ENCODE results near the gene DCHS2. TPM values are rescaled to one million over a fixed set of nuclear protein-coding genes. Genes with fewer than 3 reads are reported as not detected.

Gene DCHS2
- total RNA-seq, 1 donor from 2014 or later, result not detected

DNA sequence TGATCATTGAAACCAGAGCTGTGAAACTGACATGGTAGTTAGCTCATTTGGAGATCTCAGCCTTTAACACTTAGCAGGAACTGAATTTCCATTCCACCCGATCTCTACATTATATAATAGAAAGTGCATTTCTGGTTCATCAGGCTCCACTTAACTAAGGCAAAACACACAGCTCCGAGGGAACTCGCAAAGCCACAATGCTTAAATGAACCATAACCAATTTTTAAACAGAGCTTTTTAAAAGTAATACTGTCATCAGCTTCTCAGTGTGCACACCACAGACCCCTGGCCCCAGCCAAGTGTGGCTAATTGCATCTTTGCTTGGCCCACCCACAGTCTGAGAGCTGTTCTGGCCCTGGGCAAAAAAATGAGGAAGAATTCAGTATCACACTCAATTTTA lies 66.1 kb downstream of the DCHS2 start:
- no peak overlapping the region for H3K4me3 Mint-ChIP-seq
- H3K27ac Mint-ChIP-seq, result no peak overlapping the region
- no peaks in the 10 kb centered on the region for H3K36me3 Mint-ChIP-seq (ENCODE audit: low read depth)
- H3K9me3 Mint-ChIP-seq, result no peaks in the 10 kb centered on the region
- intact Hi-C loops (cut with micrococcal nuclease), result no loop called here
- peaks cover 19% of the 10 kb centered on the region for H3K27me3 Mint-ChIP-seq (ENCODE audit: insufficient read depth)
- no peaks in the 10 kb centered on the region for H3K4me1 Mint-ChIP-seq (ENCODE audit: low read depth)
- DNase-seq (ENCODE audit: low spot score), result no peak

DNA sequence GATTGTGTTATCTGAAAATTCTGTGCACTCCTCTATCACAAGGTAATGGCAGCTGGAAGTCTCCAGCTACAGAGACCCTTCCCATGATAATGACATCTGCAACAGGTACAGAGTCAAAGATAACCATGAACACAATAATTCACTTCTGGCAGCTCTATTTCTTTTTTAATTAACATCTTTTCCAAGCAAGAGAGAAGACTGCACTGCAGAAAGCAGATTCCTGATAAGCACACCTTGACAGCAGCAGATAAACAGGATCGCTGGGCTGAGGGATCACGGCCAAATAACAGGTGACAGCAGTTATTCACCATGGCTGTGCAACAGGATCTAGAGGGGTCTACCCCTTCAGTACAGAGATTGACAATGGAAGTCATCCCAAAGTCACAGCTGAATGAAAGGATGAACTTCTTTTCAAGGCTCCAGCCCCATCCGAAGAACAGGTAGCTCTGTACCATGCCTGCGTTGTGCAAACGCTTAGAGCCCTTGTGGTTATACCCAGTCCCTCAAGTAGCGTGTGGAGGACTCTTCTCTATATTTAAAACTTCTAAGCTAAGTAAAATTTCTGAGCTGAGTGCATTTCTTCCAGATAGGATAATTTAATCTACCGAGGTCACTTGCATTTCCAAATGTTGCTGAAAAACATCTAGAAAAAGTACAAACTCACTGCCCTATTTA lies 66.7 kb downstream of the DCHS2 start:
- DNase-seq (ENCODE audit: low spot score), result no peak
- no peaks in the 10 kb centered on the region for H3K36me3 Mint-ChIP-seq (ENCODE audit: low read depth)
- intact Hi-C loops (cut with micrococcal nuclease), result no loop called here
- H3K27me3 Mint-ChIP-seq (ENCODE audit: insufficient read depth), result peaks cover 19% of the 10 kb centered on the region
- no peak overlapping the region for H3K4me3 Mint-ChIP-seq
- no peaks in the 10 kb centered on the region for H3K4me1 Mint-ChIP-seq (ENCODE audit: low read depth)
- H3K9me3 Mint-ChIP-seq, result no peaks in the 10 kb centered on the region
- no peak overlapping the region for H3K27ac Mint-ChIP-seq

DNA sequence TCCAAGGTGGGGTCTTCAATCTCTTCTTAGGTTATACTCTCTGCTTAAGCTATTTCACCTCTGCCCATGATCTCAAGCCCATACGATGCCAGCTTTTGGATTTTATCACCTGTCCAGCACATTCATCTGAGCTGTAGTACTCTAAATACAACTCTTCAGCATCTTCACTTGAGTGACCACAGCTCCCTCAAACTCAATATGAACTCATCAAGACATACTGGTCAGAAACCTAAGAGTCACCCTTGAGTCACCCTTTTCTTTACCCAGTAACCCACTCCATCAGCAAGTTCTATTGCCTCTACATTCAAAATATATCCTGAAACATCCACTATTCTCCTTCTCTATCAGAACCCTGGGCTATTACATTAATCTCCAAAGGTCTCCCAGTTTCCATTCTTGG lies 69.4 kb downstream of the DCHS2 start:
- no peak overlapping the region for H3K4me3 Mint-ChIP-seq
- H3K9me3 Mint-ChIP-seq, result no peaks in the 10 kb centered on the region
- no peak for DNase-seq (ENCODE audit: low spot score)
- peaks cover under 1% of the 10 kb centered on the region for H3K4me1 Mint-ChIP-seq (ENCODE audit: low read depth)
- no peak overlapping the region for H3K27ac Mint-ChIP-seq
- peaks cover 12% of the 10 kb centered on the region for H3K27me3 Mint-ChIP-seq (ENCODE audit: insufficient read depth)
- intact Hi-C loops (cut with micrococcal nuclease), result no loop called here
- H3K36me3 Mint-ChIP-seq (ENCODE audit: low read depth), result no peaks in the 10 kb centered on the region

DNA sequence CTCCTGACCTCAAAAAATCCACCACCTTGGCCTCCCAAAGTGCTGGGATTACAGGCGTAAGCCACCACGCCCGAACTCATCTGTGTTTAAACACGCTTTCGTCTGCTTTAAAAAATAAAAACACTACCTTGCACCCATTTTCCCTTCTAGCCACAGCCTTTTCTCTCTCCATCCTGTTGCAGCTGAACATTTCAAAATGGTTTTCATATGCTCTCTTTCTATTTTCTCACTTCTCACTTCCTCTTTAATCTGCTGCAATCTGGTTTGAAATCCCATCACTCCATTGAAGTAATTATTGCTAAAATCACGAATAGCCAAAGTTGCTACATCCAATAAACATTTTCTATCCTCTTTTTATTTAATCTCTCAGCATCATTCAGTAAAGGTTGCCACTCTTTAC lies 70.0 kb downstream of the DCHS2 start:
- Mint-ChIP-seq H3K36me3 (ENCODE audit: low read depth) (no peaks in the 10 kb centered on the region), H3K27me3 (ENCODE audit: insufficient read depth) (peaks cover 18% of the 10 kb centered on the region), H3K4me3 (no peak overlapping the region), H3K27ac (no peak overlapping the region), H3K4me1 (ENCODE audit: low read depth) (peaks cover 5% of the 10 kb centered on the region), H3K9me3 (no peaks in the 10 kb centered on the region)
- no peak for DNase-seq (ENCODE audit: low spot score)
- intact Hi-C loops (cut with micrococcal nuclease), result no loop called here

DNA sequence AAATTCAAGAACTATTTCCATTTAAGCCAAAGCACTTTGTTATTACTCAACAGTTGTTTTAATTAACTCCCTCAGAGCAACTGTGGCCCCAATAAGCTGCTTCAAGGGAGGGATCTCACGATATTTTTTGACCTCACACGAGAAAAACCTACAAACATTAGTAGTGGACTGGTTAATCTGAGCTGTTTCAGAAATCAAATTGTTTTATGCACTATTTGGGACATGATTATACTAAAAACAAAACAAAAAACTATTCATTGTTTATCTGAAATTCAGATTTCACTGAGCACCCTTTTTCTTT lies 74.3 kb downstream of the DCHS2 start:
- intact Hi-C loops (cut with micrococcal nuclease), result no loop called here
- no peak for DNase-seq (ENCODE audit: low spot score)
- Mint-ChIP-seq H3K4me1 (ENCODE audit: low read depth) (peaks cover 13% of the 10 kb centered on the region), H3K27ac (no peak overlapping the region), H3K9me3 (no peaks in the 10 kb centered on the region), H3K36me3 (ENCODE audit: low read depth) (no peaks in the 10 kb centered on the region), H3K27me3 (ENCODE audit: insufficient read depth) (peaks cover 32% of the 10 kb centered on the region), H3K4me3 (no peak overlapping the region)

DNA sequence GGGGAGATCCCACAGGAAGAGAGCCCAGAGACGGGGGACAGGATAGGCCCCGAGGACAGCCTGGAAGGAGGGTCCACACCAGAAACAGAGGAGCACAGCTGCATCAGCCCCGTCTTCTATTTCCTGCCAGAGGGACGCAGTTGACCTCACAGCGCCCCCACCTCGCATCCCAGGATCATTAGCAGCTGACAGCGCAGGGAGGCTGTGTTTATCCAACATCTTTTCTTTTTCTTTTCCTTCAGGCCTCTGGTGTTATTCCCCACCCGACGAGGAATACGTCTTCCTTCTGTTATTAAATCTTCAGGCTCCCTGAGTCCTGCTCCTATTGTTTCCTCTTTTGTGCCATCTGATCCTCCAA lies 75.4 kb downstream of the DCHS2 start:
- intact Hi-C loops (cut with micrococcal nuclease), result no loop called here
- Mint-ChIP-seq H3K27ac (no peak overlapping the region), H3K4me3 (peak overlapping the region; percentile 53), H3K36me3 (ENCODE audit: low read depth) (no peaks in the 10 kb centered on the region), H3K9me3 (no peaks in the 10 kb centered on the region), H3K27me3 (ENCODE audit: insufficient read depth) (peaks cover 31% of the 10 kb centered on the region), H3K4me1 (ENCODE audit: low read depth) (peaks cover 13% of the 10 kb centered on the region)
- no peak for DNase-seq (ENCODE audit: low spot score)

DNA sequence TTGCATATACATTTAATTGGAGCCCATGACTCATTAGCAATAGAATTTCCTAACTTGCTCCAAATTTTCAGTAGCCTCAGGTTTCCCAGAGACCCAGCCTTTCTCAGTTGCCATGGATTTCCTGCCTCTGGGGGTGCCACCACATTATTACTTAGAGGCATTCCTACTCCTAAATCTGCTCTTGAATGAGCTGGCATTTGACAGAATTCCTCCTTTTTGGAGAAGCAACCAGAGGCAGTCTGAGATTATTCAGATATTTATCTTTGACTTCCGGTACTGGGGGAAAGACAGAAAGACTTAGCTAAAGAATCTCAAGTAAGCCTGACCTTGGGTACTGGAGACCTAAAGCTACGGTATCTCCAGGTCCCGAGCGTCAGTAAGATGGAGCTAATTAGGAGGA lies 76.3 kb downstream of the DCHS2 start:
- no peaks in the 10 kb centered on the region for H3K9me3 Mint-ChIP-seq
- DNase-seq (ENCODE audit: low spot score), result no peak
- no peaks in the 10 kb centered on the region for H3K36me3 Mint-ChIP-seq (ENCODE audit: low read depth)
- no peak overlapping the region for H3K27ac Mint-ChIP-seq
- H3K27me3 Mint-ChIP-seq (ENCODE audit: insufficient read depth), result peaks cover 31% of the 10 kb centered on the region
- intact Hi-C loops (cut with micrococcal nuclease), result no loop called here
- peaks cover 13% of the 10 kb centered on the region for H3K4me1 Mint-ChIP-seq (ENCODE audit: low read depth)
- no peak overlapping the region for H3K4me3 Mint-ChIP-seq

DNA sequence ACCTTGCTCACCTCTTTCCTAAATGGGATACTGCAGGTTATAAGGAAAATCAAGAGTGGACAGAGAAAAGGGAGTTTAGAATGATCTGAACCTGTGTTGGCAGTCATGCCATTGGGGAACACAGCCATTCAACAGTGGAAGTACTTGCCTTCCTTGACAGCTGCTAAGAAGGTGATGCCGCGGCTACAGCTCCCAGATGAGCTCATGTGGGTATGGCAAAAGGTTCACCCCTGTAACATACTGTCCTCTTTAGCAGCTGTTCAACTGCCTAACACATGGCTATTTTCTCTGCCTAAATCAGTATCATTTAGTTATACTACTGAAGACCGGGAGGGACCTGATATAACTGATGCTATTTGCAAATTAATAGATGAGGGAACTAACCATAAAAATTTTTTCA lies 76.8 kb downstream of the DCHS2 start:
- Mint-ChIP-seq H3K9me3 (no peaks in the 10 kb centered on the region), H3K4me1 (ENCODE audit: low read depth) (peaks cover 13% of the 10 kb centered on the region), H3K36me3 (ENCODE audit: low read depth) (no peaks in the 10 kb centered on the region), H3K4me3 (no peak overlapping the region), H3K27ac (no peak overlapping the region), H3K27me3 (ENCODE audit: insufficient read depth) (peaks cover 32% of the 10 kb centered on the region)
- intact Hi-C loops (cut with micrococcal nuclease), result no loop called here
- no peak for DNase-seq (ENCODE audit: low spot score)

DNA sequence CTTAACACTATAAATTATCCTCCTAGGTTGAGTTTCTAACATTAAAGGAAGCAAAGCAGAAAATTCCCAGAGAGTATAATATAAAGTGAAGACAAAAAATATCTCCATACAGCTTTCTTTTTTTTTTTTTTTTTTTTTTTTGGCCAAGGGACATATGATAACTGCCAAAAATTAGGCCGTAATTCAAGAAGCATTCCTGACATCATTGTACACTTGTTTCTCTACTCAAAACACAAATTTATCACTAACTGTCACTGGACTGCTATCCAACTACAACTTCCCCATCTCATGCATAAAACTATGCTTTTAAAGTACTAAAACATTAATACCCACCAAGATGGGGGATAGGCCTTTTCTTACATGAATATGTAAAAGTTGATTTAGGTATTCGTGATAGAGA lies 77.2 kb downstream of the DCHS2 start:
- H3K4me1 Mint-ChIP-seq (ENCODE audit: low read depth), result peaks cover 13% of the 10 kb centered on the region
- peaks cover 34% of the 10 kb centered on the region for H3K27me3 Mint-ChIP-seq (ENCODE audit: insufficient read depth)
- no peaks in the 10 kb centered on the region for H3K36me3 Mint-ChIP-seq (ENCODE audit: low read depth)
- no peak overlapping the region for H3K4me3 Mint-ChIP-seq
- no peak overlapping the region for H3K27ac Mint-ChIP-seq
- H3K9me3 Mint-ChIP-seq, result no peaks in the 10 kb centered on the region
- intact Hi-C loops (cut with micrococcal nuclease), result no loop called here
- no peak for DNase-seq (ENCODE audit: low spot score)

DNA sequence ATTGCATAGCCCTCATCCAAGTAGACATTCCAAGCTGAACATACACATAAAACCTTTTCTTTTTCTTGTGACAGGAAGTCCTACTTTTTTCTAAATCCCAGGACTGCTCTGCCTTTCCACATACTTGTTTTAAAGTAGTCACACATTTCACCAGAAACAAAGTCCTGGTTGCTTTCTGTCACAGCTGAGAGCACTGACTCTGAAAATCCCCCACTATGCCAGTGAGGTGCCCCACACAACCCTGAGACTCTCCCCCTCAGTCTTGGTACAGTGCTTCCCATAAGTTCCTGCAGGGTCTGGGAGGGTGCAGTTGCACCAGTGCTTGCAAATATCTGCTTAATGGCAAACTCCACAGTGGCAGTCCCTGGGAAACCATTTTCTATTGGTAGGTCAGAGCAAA lies 84.2 kb downstream of the DCHS2 start:
- Mint-ChIP-seq H3K4me1 (ENCODE audit: low read depth) (peaks cover 7% of the 10 kb centered on the region), H3K27me3 (ENCODE audit: insufficient read depth) (peaks cover 3% of the 10 kb centered on the region), H3K4me3 (no peak overlapping the region), H3K27ac (no peak overlapping the region), H3K9me3 (no peaks in the 10 kb centered on the region), H3K36me3 (ENCODE audit: low read depth) (no peaks in the 10 kb centered on the region)
- intact Hi-C loops (cut with micrococcal nuclease), result no loop called here
- no peak for DNase-seq (ENCODE audit: low spot score)

DNA sequence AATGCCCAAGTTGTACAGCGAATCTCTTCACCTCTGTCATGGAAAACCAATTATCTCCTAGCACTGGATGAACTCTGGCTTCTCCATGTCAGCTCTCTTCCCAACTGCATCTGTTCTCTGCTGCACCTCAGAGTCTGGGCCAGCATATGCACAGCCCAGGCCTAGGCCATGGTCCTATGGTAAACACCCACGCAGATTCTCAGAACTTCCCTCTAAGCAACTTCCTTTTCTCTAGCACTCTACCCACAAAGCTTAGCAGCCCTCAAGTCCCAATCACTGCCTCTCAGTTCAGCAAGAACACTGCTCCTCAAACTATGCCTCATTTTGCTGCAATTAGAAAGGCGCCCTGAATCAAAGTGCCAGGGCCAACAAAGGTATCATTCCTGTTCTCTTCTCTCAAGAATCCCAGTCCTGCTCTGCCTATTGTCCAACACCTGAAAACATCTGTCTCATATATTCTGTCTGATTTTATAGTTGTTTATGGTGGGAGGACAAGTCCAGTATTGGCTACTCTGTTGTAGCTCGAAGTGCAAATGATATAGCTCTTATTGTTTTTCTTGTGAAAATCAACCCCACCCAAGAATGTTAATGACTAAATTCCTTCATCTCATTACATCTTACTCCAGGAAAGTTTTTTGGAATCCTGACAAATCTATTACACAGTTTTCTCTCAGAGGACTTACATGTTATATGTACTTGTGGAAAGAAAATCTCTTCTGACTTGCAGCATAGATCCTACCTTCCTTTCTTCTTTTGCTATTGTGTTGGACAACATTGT lies 85.4 kb downstream of the DCHS2 start:
- Mint-ChIP-seq H3K4me3 (no peak overlapping the region), H3K36me3 (ENCODE audit: low read depth) (no peaks in the 10 kb centered on the region), H3K27me3 (ENCODE audit: insufficient read depth) (peaks cover 3% of the 10 kb centered on the region), H3K9me3 (no peaks in the 10 kb centered on the region), H3K4me1 (ENCODE audit: low read depth) (peaks cover 7% of the 10 kb centered on the region), H3K27ac (no peak overlapping the region)
- intact Hi-C loops (cut with micrococcal nuclease), result no loop called here
- no peak for DNase-seq (ENCODE audit: low spot score)

DNA sequence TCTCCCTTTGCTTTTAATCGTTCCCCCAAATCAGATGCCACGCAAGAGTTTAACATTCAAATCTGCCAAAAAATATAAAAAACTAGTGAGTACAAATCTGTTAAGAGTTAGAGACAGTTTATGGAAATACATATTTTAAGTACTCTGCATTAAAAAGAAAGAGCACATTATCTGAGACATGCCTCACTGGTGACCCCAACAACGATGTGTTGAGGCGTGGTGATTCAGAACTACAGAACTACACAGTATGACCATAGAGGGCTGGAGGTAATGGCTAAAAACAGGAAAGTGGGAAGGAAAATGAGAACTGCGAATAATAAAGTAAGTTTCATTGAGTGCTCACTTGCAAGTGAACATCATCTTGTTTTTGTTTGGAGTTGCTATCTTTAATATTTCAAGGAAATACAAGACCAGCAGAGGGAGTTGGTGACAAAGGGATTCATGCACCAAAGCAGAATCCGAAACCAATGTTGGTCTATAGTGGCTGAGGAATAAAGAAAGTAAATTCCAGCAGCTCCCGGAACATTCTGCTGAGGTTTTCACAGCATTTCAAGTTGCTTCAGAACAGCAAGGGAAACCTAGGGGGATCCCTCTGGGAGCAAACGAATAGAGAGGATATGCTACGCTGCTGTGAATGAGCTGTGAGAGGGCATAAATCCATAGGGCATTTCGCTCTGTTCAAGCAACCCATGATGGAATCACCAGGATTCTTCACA lies 92.2 kb downstream of the DCHS2 start:
- Mint-ChIP-seq H3K9me3 (no peaks in the 10 kb centered on the region), H3K4me1 (ENCODE audit: low read depth) (no peaks in the 10 kb centered on the region), H3K27ac (no peak overlapping the region), H3K27me3 (ENCODE audit: insufficient read depth) (peaks cover 4% of the 10 kb centered on the region), H3K4me3 (no peak overlapping the region), H3K36me3 (ENCODE audit: low read depth) (no peaks in the 10 kb centered on the region)
- intact Hi-C loops (cut with micrococcal nuclease), result no loop called here
- DNase-seq (ENCODE audit: low spot score), result no peak

DNA sequence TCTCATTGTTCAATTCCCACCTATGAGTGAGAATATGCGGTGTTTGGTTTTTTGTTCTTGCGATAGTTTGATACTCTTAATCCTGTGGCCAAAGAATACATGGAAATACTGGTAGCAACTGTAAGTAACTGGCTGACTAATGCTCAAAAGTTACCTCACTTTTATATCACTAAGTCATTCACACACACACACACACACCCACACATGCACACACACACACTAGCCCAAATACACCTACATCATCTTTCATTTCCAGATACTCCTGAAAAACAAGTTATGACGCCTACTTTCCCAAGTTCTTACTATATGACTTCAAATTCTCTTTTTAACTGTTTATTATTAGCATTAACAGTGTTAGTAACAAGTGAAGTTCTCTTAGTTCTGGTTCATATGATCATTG lies 101.3 kb downstream of the DCHS2 start:
- DNase-seq (ENCODE audit: low spot score), result no peak
- H3K4me3 Mint-ChIP-seq, result no peak overlapping the region
- H3K9me3 Mint-ChIP-seq, result no peaks in the 10 kb centered on the region
- H3K27ac Mint-ChIP-seq, result no peak overlapping the region
- H3K36me3 Mint-ChIP-seq (ENCODE audit: low read depth), result no peaks in the 10 kb centered on the region
- H3K4me1 Mint-ChIP-seq (ENCODE audit: low read depth), result no peaks in the 10 kb centered on the region
- peaks cover 8% of the 10 kb centered on the region for H3K27me3 Mint-ChIP-seq (ENCODE audit: insufficient read depth)
- intact Hi-C loops (cut with micrococcal nuclease), result no loop called here
